ENCODE data around the gene CTSW.

DNA sequence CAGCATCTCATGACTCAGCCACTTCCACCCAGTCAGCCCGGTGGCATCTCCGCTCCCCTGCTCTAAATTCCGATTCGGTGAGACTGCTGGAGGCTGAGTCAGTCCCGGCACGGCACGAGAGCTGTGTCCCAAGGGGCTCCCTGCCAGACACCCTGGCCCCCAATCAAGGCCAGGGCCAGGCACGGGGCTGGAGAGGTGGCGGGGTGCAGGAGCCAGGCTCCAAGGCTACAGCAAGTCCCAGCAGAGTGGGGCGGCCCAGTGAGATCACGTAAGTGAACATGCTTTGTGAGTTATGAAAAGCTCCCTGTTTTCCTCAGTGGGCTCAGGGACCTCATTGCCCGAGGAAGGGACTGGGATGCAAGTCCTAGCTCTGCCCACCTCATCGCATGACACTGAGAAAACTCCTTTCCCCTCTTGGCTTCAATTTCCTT, 36.2 kb downstream of the CTSW start:
- TF ChIP-seq ZNF70 (CRISPR knock-in tag; IDR thresholded peaks at IDR 0.05) (no peak), ISL1 (CRISPR knock-in tag; IDR thresholded peaks at IDR 0.05) (peak; percentile 29; the same call in 1 of the 2 replicates), BACH2 (CRISPR knock-in tag; IDR thresholded peaks at IDR 0.05; ENCODE audit: borderline replicate concordance) (no peak), TOX (CRISPR knock-in tag; IDR thresholded peaks at IDR 0.05; ENCODE audit: borderline replicate concordance) (no peak), ZFP3 (CRISPR knock-in tag; IDR thresholded peaks at IDR 0.05) (no peak), CREB5 (CRISPR knock-in tag; IDR thresholded peaks at IDR 0.05; ENCODE audit: low read depth) (0 out of 2 replicates have a peak, but pooled peaks have one; percentile 23), CSRNP3 (CRISPR knock-in tag; IDR thresholded peaks at IDR 0.05) (no peak), RARB (CRISPR knock-in tag; IDR thresholded peaks at IDR 0.05) (no peak), TSHZ2 (CRISPR knock-in tag; IDR thresholded peaks at IDR 0.05) (no peak), ZNF565 (CRISPR knock-in tag; conservative IDR thresholded peaks at IDR 0.05; ENCODE audit: low read depth) (no peak), ARNTL (CRISPR knock-in tag; IDR thresholded peaks at IDR 0.05; ENCODE audit: borderline replicate concordance, low read depth) (no peak)
- TF ChIP-seq, protein P1, sequence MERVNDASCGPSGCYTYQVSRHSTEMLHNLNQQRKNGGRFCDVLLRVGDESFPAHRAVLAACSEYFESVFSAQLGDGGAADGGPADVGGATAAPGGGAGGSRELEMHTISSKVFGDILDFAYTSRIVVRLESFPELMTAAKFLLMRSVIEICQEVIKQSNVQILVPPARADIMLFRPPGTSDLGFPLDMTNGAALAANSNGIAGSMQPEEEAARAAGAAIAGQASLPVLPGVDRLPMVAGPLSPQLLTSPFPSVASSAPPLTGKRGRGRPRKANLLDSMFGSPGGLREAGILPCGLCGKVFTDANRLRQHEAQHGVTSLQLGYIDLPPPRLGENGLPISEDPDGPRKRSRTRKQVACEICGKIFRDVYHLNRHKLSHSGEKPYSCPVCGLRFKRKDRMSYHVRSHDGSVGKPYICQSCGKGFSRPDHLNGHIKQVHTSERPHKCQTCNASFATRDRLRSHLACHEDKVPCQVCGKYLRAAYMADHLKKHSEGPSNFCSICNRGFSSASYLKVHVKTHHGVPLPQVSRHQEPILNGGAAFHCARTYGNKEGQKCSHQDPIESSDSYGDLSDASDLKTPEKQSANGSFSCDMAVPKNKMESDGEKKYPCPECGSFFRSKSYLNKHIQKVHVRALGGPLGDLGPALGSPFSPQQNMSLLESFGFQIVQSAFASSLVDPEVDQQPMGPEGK (CRISPR knock-in tag; IDR thresholded peaks at IDR 0.05; ENCODE audit: borderline replicate concordance): peak; percentile 41; the same call in 1 of the 2 replicates
- TF ChIP-seq, protein P2, sequence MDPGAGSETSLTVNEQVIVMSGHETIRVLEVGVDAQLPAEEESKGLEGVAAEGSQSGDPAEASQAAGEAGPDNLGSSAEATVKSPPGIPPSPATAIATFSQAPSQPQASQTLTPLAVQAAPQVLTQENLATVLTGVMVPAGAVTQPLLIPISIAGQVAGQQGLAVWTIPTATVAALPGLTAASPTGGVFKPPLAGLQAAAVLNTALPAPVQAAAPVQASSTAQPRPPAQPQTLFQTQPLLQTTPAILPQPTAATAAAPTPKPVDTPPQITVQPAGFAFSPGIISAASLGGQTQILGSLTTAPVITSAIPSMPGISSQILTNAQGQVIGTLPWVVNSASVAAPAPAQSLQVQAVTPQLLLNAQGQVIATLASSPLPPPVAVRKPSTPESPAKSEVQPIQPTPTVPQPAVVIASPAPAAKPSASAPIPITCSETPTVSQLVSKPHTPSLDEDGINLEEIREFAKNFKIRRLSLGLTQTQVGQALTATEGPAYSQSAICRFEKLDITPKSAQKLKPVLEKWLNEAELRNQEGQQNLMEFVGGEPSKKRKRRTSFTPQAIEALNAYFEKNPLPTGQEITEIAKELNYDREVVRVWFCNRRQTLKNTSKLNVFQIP (CRISPR knock-in tag; IDR thresholded peaks at IDR 0.05; ENCODE audit: borderline replicate concordance, low read depth): no peak

All from SK-N-SH treated with all-trans-retinoic acid at 6 μM for 48 hours (cell line).